Fibroblast of lung (primary cell): ENCODE measurements around the gene SELENOS. TPM values are rescaled to one million over a fixed set of nuclear protein-coding genes. Genes with fewer than 3 reads are reported as not detected.
A peak's percentile ranks its signal among the peaks of the same experiment; 100 is the strongest.

ENCODE experiments used
- DNase-seq, 2 donors: peaks; one replicate each; pipeline versions ENCODE4 v3.0.0 to v3.0.0-alpha.2; 2010; ENCODE audit warnings: low read depth in 2 of 2
- H2AFZ ChIP-seq: 2 replicates; pipeline ENCODE4 v1.5.1; 2012; ENCODE audit warnings: low read length, control low read depth, inconsistent platforms
- H3K27ac ChIP-seq: 2 replicates; pipeline ENCODE4 v1.5.1; 2011; ENCODE audit warnings: low read length, control low read depth; ENCODE audit not compliant: insufficient read depth
- H3K27me3 ChIP-seq: 2 replicates; pipeline ENCODE4 v1.5.1; 2011; ENCODE audit warnings: mild to moderate bottlenecking, low read length; ENCODE audit not compliant: control insufficient read depth, insufficient read depth
- H3K36me3 ChIP-seq: 2 replicates; pipeline ENCODE4 v1.5.1; 2011; ENCODE audit warnings: low read length; ENCODE audit not compliant: control insufficient read depth, insufficient read depth
- H3K4me1 ChIP-seq: 2 replicates; pipeline ENCODE4 v1.5.1; 2011; ENCODE audit warnings: low read length; ENCODE audit not compliant: control insufficient read depth, insufficient read depth; ENCODE audit errors: extremely low read depth
- H3K4me2 ChIP-seq: 2 replicates; pipeline ENCODE4 v1.5.1; 2011; ENCODE audit warnings: low read length, control low read depth; ENCODE audit not compliant: insufficient read depth; ENCODE audit errors: extremely low read depth
- H3K4me3 ChIP-seq, 4 experiments: fragments of 200-600 bp in 1 of 4; sonication (generic) in 1 of 4; replicated peaks in 1 of 4; 2 replicates each; pipeline ENCODE4 v1.5.1; 2011 to 2016; ENCODE audit warnings: low read length in 4 of 4, low read depth in 3 of 4, mild to moderate bottlenecking in 3 of 4, control low read depth in 2 of 4, inconsistent platforms in 1 of 4, mixed read lengths in 1 of 4; ENCODE audit not compliant: insufficient read depth in 1 of 4; ENCODE audit errors: control extremely low read depth in 1 of 4
- H3K79me2 ChIP-seq: 2 replicates; pipeline ENCODE4 v1.5.1; 2012; ENCODE audit warnings: mild to moderate bottlenecking, low read length, inconsistent platforms; ENCODE audit not compliant: control insufficient read depth, insufficient read depth
- H3K9ac ChIP-seq: 2 replicates; pipeline ENCODE4 v1.5.1; 2011; ENCODE audit warnings: mild to moderate bottlenecking, low read length, control low read depth; ENCODE audit not compliant: insufficient read depth
- H3K9me3 ChIP-seq: 2 replicates; pipeline ENCODE4 v1.5.1; 2012; ENCODE audit warnings: low read depth, low read length; ENCODE audit not compliant: control insufficient read depth, insufficient read depth
- H4K20me1 ChIP-seq: 2 replicates; pipeline ENCODE4 v1.5.1; 2011; ENCODE audit warnings: low read length; ENCODE audit not compliant: control insufficient read depth, insufficient read depth; ENCODE audit errors: extremely low read depth
- CTCF ChIP-seq, 2 donors: IDR thresholded peaks in 1 of 2; conservative IDR thresholded peaks in 1 of 2; 1 replicate in 1 of 2; 2 replicates in 1 of 2; pipeline ENCODE4 v1.5.1; 2011 to 2012; ENCODE audit warnings: low read length in 2 of 2, control low read depth in 1 of 2, inconsistent platforms in 1 of 2, low read depth in 1 of 2, mild to moderate bottlenecking in 1 of 2
- EZH2 ChIP-seq: IDR thresholded peaks from 2 replicates; pipeline ENCODE4 v1.5.1; 2012; ENCODE audit warnings: low read length, control low read depth, mild to moderate bottlenecking; ENCODE audit errors: missing control alignments
- polyA plus RNA-seq, 2 donors: library from polyadenylated mRNA; depleted of rRNA in 1 of 2; stranded (reverse) in 1 of 2; unstranded in 1 of 2; fragments of >200 nt; gene quantifications; 2 replicates each; pipeline ENCODE4 v1.2.1, GENCODE V29; 2011 to 2012; ENCODE audit warnings: missing spikeins in 1 of 2
- total RNA-seq: library from RNA; depleted of rRNA; stranded (reverse); fragments of >200 nt; gene quantifications from 2 replicates; pipeline ENCODE4 v1.2.1, GENCODE V29; 2014

SELENOS gene
- total and polyA plus RNA-seq, 2 donors (not counting 1 experiment from before 2014, with no cell fraction given): 66.2 to 130 TPM

- no peaks in the 10 kb centered on the region for H3K9me3 ChIP-seq
- no peak overlapping the region for H3K27ac ChIP-seq
- TF ChIP-seq EZH2 (no peak), CTCF (conservative IDR thresholded peaks at IDR 0.05 in 1 of 2, IDR thresholded peaks at IDR 0.05 in 1 of 2; ENCODE audit: low read depth in 1 of 2, low read length in 2 of 2) (no peak)
- no peaks in the 10 kb centered on the region for H3K79me2 ChIP-seq
- no peaks in the 10 kb centered on the region for H4K20me1 ChIP-seq
- H3K4me1 ChIP-seq: no peaks in the 10 kb centered on the region
- no peak overlapping the region for H2AFZ ChIP-seq
- no peak overlapping the region for H3K4me2 ChIP-seq
- no peak for DNase-seq
- H3K9ac ChIP-seq: no peak overlapping the region
- no peaks in the 10 kb centered on the region for H3K36me3 ChIP-seq
- peaks cover 13% of the 10 kb centered on the region for H3K27me3 ChIP-seq
- no peak overlapping the region for H3K4me3 ChIP-seq
These were observed 45.7 kb upstream of the SELENOS start for GRCh38 chr15:101322854-101323477.

GRCh38 chr15:101322016-101322695 lies 44.9 kb upstream of the SELENOS start:
- no peaks in the 10 kb centered on the region for H3K79me2 ChIP-seq
- no peaks in the 10 kb centered on the region for H3K9me3 ChIP-seq
- H4K20me1 ChIP-seq: no peaks in the 10 kb centered on the region
- H3K4me3 ChIP-seq: no peak overlapping the region
- no peak for TF ChIP-seq EZH2
- TF ChIP-seq CTCF (conservative IDR thresholded peaks at IDR 0.05 in 1 of 2, IDR thresholded peaks at IDR 0.05 in 1 of 2; ENCODE audit: low read depth in 1 of 2, low read length in 2 of 2): no peak
- peaks cover 9% of the 10 kb centered on the region for H3K27me3 ChIP-seq
- no peaks in the 10 kb centered on the region for H3K36me3 ChIP-seq
- no peak overlapping the region for H3K4me2 ChIP-seq
- no peak overlapping the region for H3K27ac ChIP-seq
- no peaks in the 10 kb centered on the region for H3K4me1 ChIP-seq
- DNase-seq: no peak
- no peak overlapping the region for H3K9ac ChIP-seq
- H2AFZ ChIP-seq: no peak overlapping the region

- Histone ChIP-seq H3K36me3 (no peaks in the 10 kb centered on the region), H3K79me2 (no peaks in the 10 kb centered on the region), H4K20me1 (no peaks in the 10 kb centered on the region), H3K27ac (no peak overlapping the region), H3K4me3 (no peak overlapping the region), H3K9me3 (no peaks in the 10 kb centered on the region), H3K27me3 (peaks cover 4% of the 10 kb centered on the region), H3K4me1 (no peaks in the 10 kb centered on the region), H3K9ac (no peak overlapping the region), H2AFZ (no peak overlapping the region), H3K4me2 (no peak overlapping the region)
- TF ChIP-seq EZH2: no peak
- TF ChIP-seq CTCF (conservative IDR thresholded peaks at IDR 0.05 in 1 of 2, IDR thresholded peaks at IDR 0.05 in 1 of 2; ENCODE audit: low read depth in 1 of 2, low read length in 2 of 2): peak; percentile 25 to 38
- DNase-seq: peak; percentile 10 to 40
These were observed 43.3 kb upstream of the SELENOS start for GRCh38 chr15:101320501-101321052.
